ENCODE data around the gene GORASP2.

- TF ChIP-seq CTCF (IDR thresholded peaks at IDR 0.05) (no peak), ETV6 (CRISPR knock-in tag; IDR thresholded peaks at IDR 0.05) (no peak), E2F4 (CRISPR knock-in tag; IDR thresholded peaks at IDR 0.05; ENCODE audit: borderline replicate concordance, low read depth) (no peak), CREM (CRISPR knock-in tag; IDR thresholded peaks at IDR 0.05) (no peak), NFYB (CRISPR knock-in tag; conservative IDR thresholded peaks at IDR 0.05; ENCODE audit: low read depth) (no peak), ATF3 (CRISPR knock-in tag; conservative IDR thresholded peaks at IDR 0.05) (no peak), USF2 (CRISPR knock-in tag; IDR thresholded peaks at IDR 0.05) (no peak), NR2C2 (CRISPR knock-in tag; IDR thresholded peaks at IDR 0.05) (no peak), NFATC4 (CRISPR knock-in tag; IDR thresholded peaks at IDR 0.05) (no peak), ATF2 (CRISPR knock-in tag; IDR thresholded peaks at IDR 0.05; ENCODE audit: borderline replicate concordance, low read depth) (no peak), PRDM15 (CRISPR knock-in tag; IDR thresholded peaks at IDR 0.05) (no peak), ZNF671 (CRISPR knock-in tag; IDR thresholded peaks at IDR 0.05) (no peak)
Observed at GRCh38 chr2:170963386-170963785, 34.3 kb downstream of the GORASP2 start.

Data from WTC11 (cell line).